Hepatocyte (in vitro differentiated cells): ENCODE measurements around the gene TSPAN8.

ENCODE experiments used
- EZH2phosphoT487 ChIP-seq: fragments of 200-600 bp; sonication (generic); IDR thresholded peaks from one replicate; pipeline ENCODE4 v1.6.1; 2018; ENCODE audit warnings: antibody characterized with exemption, mild to moderate bottlenecking, low read depth, moderate library complexity; ENCODE audit not compliant: unreplicated experiment, severe bottlenecking
- TF ChIP-seq, protein P1 (sequence below): fragments of 200-600 bp; sonication (generic); IDR thresholded peaks from 2 replicates; pipeline ENCODE4 v1.5.1; 2016; ENCODE audit warnings: antibody characterized with exemption, mild to moderate bottlenecking; ENCODE audit not compliant: poor library complexity

DNA sequence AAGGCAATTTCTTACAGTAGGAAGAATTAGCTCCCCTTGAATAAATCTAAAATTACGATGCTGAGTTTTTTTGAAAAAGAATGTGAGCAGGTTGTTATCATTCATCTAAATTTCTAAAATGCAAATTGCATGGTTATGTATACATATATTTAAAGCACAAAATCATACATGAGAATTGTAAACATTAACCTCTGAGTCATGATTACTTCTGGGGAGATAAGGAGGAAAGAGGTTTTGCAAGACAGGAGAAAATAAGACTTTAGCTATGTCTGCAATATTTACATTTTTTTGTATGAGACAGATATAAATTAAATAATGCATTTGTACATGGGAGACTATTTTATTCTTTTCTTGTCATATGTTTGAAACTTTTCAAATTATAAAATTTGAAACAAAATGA lies 72.2 kb downstream of the TSPAN8 start:
- TF ChIP-seq, protein P1, sequence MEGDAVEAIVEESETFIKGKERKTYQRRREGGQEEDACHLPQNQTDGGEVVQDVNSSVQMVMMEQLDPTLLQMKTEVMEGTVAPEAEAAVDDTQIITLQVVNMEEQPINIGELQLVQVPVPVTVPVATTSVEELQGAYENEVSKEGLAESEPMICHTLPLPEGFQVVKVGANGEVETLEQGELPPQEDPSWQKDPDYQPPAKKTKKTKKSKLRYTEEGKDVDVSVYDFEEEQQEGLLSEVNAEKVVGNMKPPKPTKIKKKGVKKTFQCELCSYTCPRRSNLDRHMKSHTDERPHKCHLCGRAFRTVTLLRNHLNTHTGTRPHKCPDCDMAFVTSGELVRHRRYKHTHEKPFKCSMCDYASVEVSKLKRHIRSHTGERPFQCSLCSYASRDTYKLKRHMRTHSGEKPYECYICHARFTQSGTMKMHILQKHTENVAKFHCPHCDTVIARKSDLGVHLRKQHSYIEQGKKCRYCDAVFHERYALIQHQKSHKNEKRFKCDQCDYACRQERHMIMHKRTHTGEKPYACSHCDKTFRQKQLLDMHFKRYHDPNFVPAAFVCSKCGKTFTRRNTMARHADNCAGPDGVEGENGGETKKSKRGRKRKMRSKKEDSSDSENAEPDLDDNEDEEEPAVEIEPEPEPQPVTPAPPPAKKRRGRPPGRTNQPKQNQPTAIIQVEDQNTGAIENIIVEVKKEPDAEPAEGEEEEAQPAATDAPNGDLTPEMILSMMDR: no peak
- no peak for TF ChIP-seq EZH2phosphoT487
